Measurements from ENCODE around the gene DCAF11. TPM values are rescaled to one million over a fixed set of nuclear protein-coding genes. Genes with fewer than 3 reads are reported as not detected.
A peak's percentile ranks its signal among the peaks of the same experiment; 100 is the strongest.

Gene DCAF11
- total and polyA plus RNA-seq, 2 of the 13 experiments (the other 11 are each of a cell fraction or from before 2014, with no cell fraction given): 150 to 257 TPM

DNA sequence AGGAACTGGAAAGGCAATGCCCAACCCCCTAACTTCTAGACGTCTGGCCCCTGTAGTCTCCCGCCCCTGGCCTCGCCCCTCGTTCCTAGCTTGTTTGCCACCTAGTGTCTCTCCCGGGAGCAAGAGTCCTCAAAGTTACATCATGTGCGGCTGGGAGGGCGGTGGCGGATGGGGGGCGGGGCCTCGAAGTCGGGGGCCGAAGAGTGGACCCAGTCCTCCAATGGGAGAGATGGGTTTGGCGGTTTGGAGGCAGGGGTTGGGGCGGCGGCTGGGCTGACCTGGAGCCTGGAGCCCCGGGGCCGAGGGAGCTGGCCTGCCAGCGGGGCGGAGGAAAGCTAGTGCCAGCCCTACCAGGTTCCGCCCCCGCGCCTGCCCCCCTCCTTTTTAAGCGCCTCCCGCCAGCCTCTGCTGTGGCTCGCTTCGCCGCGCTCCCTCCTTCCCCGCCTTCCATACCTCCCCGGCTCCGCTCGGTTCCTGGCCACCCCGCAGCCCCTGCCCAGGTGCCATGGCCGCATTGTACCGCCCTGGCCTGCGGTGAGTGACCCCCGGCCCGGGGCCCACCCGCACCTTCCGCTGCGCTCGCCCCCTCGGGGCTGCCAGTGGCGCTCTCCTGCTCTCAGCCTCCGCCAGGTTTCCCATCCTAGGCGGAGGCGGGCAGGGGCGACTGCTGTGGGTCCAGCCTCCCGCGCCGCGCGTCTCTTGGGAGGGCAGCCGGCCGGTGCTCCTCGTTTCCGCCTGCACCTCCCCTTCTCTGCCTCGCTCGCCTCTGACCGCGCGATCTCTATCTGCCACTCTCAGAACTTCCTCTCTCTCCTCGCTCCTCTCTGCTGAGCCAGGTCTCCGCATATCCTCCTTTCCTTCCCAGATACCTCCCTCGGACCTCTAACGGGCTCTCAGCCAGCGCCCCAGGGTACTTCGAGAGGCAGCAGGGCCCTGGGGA is 20.4 kb upstream of the DCAF11 start, which contains the start of gene PCK2 (continued):
- peak; percentile 98 for TF ChIP-seq ERF (CRISPR knock-in tag; IDR thresholded peaks at IDR 0.05)
- TF ChIP-seq CSRNP1 (CRISPR knock-in tag; IDR thresholded peaks at IDR 0.05): peak; percentile 99
- peak; percentile 99 for TF ChIP-seq HOXA5 (CRISPR knock-in tag; IDR thresholded peaks at IDR 0.05)
- TF ChIP-seq ZBTB20 (CRISPR knock-in tag; IDR thresholded peaks at IDR 0.05; ENCODE audit: borderline replicate concordance, low read depth): peak; percentile 92
- peak; percentile 99 for TF ChIP-seq SAFB2 (CRISPR knock-in tag; IDR thresholded peaks at IDR 0.05; ENCODE audit: borderline replicate concordance, low read depth)
- peak; percentile 100 for TF ChIP-seq DRAP1 (CRISPR knock-in tag; IDR thresholded peaks at IDR 0.05)
- TF ChIP-seq HNRNPL (IDR thresholded peaks at IDR 0.05; ENCODE audit: low read depth, low read length): peak; percentile 96
- TF ChIP-seq BCL6 (CRISPR knock-in tag; IDR thresholded peaks at IDR 0.05): peak; percentile 78
- peak; percentile 98 for TF ChIP-seq WIZ (CRISPR knock-in tag; IDR thresholded peaks at IDR 0.05)
- TF ChIP-seq HNRNPK (IDR thresholded peaks at IDR 0.05; ENCODE audit: low read depth, low read length, poor library complexity, severe bottlenecking): peak; percentile 100
- TF ChIP-seq HNRNPLL (IDR thresholded peaks at IDR 0.05; ENCODE audit: low read depth, low read length, poor library complexity, severe bottlenecking): peak; percentile 82
- no peak; the same call in 1 of the 2 replicates for TF ChIP-seq ZBTB8A (CRISPR knock-in tag; IDR thresholded peaks at IDR 0.05; ENCODE audit: borderline replicate concordance, low read depth)
- peak; percentile 49 for TF ChIP-seq ATF7 (IDR thresholded peaks at IDR 0.05)
- no peak; the same call in 1 of the 2 replicates for TF ChIP-seq ATF7 (CRISPR knock-in tag; IDR thresholded peaks at IDR 0.05)
- TF ChIP-seq ZNF850 (CRISPR knock-in tag; conservative IDR thresholded peaks at IDR 0.05): no peak
- TF ChIP-seq, protein P1, sequence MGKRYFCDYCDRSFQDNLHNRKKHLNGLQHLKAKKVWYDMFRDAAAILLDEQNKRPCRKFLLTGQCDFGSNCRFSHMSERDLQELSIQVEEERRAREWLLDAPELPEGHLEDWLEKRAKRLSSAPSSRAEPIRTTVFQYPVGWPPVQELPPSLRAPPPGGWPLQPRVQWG (CRISPR knock-in tag; IDR thresholded peaks at IDR 0.05; ENCODE audit: borderline replicate concordance, low read depth): no peak
- TF ChIP-seq ZBTB39 (CRISPR knock-in tag; IDR thresholded peaks at IDR 0.05): no peak
- no peak for TF ChIP-seq ZNF572 (CRISPR knock-in tag; IDR thresholded peaks at IDR 0.05)
- no peak; the same call in 1 of the 2 replicates for TF ChIP-seq SIN3B (IDR thresholded peaks at IDR 0.05; ENCODE audit: low read length)
- no peak; the same call in none of the 2 replicates for TF ChIP-seq ZNF34 (CRISPR knock-in tag; IDR thresholded peaks at IDR 0.05; ENCODE audit: borderline replicate concordance)
- TF ChIP-seq YY1 (IDR thresholded peaks at IDR 0.05; ENCODE audit: insufficient read depth, insufficient replicate concordance, low read depth, low read length): peak; percentile 82
- no peak; the same call in 1 of the 2 replicates for TF ChIP-seq RNF2 (conservative IDR thresholded peaks at IDR 0.05; ENCODE audit: low read depth)
- peak; percentile 94 for TF ChIP-seq RBM22 (optimal IDR thresholded peaks at IDR 0.05; ENCODE audit: low read length)
- TF ChIP-seq KAT7 (CRISPR knock-in tag; IDR thresholded peaks at IDR 0.05; ENCODE audit: borderline replicate concordance): peak; percentile 100
- TF ChIP-seq RFXAP (CRISPR knock-in tag; IDR thresholded peaks at IDR 0.05; ENCODE audit: borderline replicate concordance): peak; percentile 91; the same call in 1 of the 2 replicates
- no peak; the same call in 1 of the 2 replicates for TF ChIP-seq ZNF556 (CRISPR knock-in tag; IDR thresholded peaks at IDR 0.05; ENCODE audit: borderline replicate concordance)
